Left ventricle myocardium superior (tissue), 1 donor: ENCODE results near the gene GCK. TPM values are rescaled to one million over a fixed set of nuclear protein-coding genes. Genes with fewer than 3 reads are reported as not detected.

Experiments
- ATAC-seq: fragments of 200-7000 bp; cut with Tn5 transposase; one replicate; pipeline ENCODE4 v1.9.1; 2020; ENCODE audit warnings: mild to moderate bottlenecking, moderate library complexity
- DNase-seq: peaks from one replicate; pipeline ENCODE4 v3.0.0-alpha.2; 2020
- intact Hi-C: fragments of 100-400 bp; cut with micrococcal nuclease; formaldehyde crosslinking; loops from one replicate; pipeline ENCODE4 v1.11.0; 2022
- total RNA-seq: library from RNA; stranded (reverse); fragmentation: NEBNext Ultra II Directional; extraction: Animal tissue kit (Norgen Biotek cat#: 25700); gene quantifications from one replicate; pipeline ENCODE4 v1.2.1, GENCODE V29; 2021
- donor health status: DM: no; HTN: yes; CAD: no; lungs with severe emphysema.

The GCK gene
- total RNA-seq, 1 donor from 2014 or later, result 1.4 TPM

- DNase-seq, result no peak
- ATAC-seq, result no peak
- intact Hi-C loops, result no loop called here
Measured at GRCh38 chr7:44149571-44150465, 39.4 kb downstream of the GCK start.

GRCh38 chr7:44148961-44149536 is 40.2 kb downstream of the GCK start:
- intact Hi-C loops, result no loop called here
- DNase-seq (no peak), ATAC-seq (no peak)

- ATAC-seq (no peak), DNase-seq (no peak)
- intact Hi-C loops, result no loop called here
Measured at GRCh38 chr7:44148166-44148565, 41.1 kb downstream of the GCK start.

GRCh38 chr7:44147026-44147991 is 41.9 kb downstream of the GCK start:
- ATAC-seq (no peak), DNase-seq (no peak)
- intact Hi-C loops, result no loop called here

GRCh38 chr7:44145969-44146911 is 43.0 kb downstream of the GCK start:
- intact Hi-C loops, result no loop called here
- peak; percentile 95 for ATAC-seq

GRCh38 chr7:44145479-44145968 is 43.7 kb downstream of the GCK start:
- intact Hi-C loops, result no loop called here
- DNase-seq, result no peak
- peak; percentile 32 for ATAC-seq

More at GRCh38 chr7:44145969-44146911, 43.0 kb downstream of the GCK start:
- peak; percentile 91 for DNase-seq

- DNase-seq (no peak), ATAC-seq (no peak)
- intact Hi-C loops, result no loop called here
Measured at GRCh38 chr7:44144968-44145478, 44.2 kb downstream of the GCK start.

- no peak for ATAC-seq
- intact Hi-C loops, result no loop called here
- no peak for DNase-seq
Measured at GRCh38 chr7:44144426-44144967, 44.7 kb downstream of the GCK start.

GRCh38 chr7:44143646-44144250 is 45.5 kb downstream of the GCK start:
- DNase-seq (no peak), ATAC-seq (no peak)
- intact Hi-C loops, result no loop called here

- intact Hi-C loops, result no loop called here
- no peak for DNase-seq
- ATAC-seq, result no peak
Measured at GRCh38 chr7:44142028-44142427, 47.2 kb downstream of the GCK start.

GRCh38 chr7:44141221-44141850 is 47.9 kb downstream of the GCK start, which contains the start of gene MYL7:
Gene MYL7, minus strand, starts transcription at chr7:44141332. Its CDS starts 27 bp downstream, at chr7:44141305.
- peak; percentile 55 for DNase-seq

GRCh38 chr7:44140341-44140740 is 48.9 kb downstream of the GCK start:
- DNase-seq (no peak), ATAC-seq (no peak)
- intact Hi-C loops, result no loop called here

More at GRCh38 chr7:44141221-44141850, 47.9 kb downstream of the GCK start, which contains the start of gene MYL7:
- intact Hi-C loops, result no loop called here
- ATAC-seq, result peak; percentile 33

- intact Hi-C loops, result no loop called here
- ATAC-seq (no peak), DNase-seq (no peak)
Measured at GRCh38 chr7:44139311-44140010, 49.8 kb downstream of the GCK start.

GRCh38 chr7:44138698-44139097 is 50.5 kb downstream of the GCK start:
- intact Hi-C loops, result no loop called here
- DNase-seq (no peak), ATAC-seq (no peak)

GRCh38 chr7:44136731-44137130 is 52.5 kb downstream of the GCK start:
- ATAC-seq (no peak), DNase-seq (no peak)
- intact Hi-C loops, result no loop called here

GRCh38 chr7:44134943-44135628 is 54.2 kb downstream of the GCK start:
- intact Hi-C loops, result no loop called here
- DNase-seq (peak; percentile 68), ATAC-seq (peak; percentile 24)
